Fibroblast of the aortic adventitia (primary cell): ENCODE results near the gene PLEKHH3. TPM values are rescaled to one million over a fixed set of nuclear protein-coding genes. Genes with fewer than 3 reads are reported as not detected.

Experiments used
- DNase-seq: peaks from one replicate; pipeline ENCODE4 v3.0.0-alpha.2; 2010; ENCODE audit warnings: low read depth
- H3K4me3 ChIP-seq: 2 replicates; pipeline ENCODE4 v1.5.1; 2011; ENCODE audit warnings: low read depth, mild to moderate bottlenecking, control low read depth, low read length, moderate library complexity
- CTCF ChIP-seq: IDR thresholded peaks from 2 replicates; pipeline ENCODE4 v1.5.1; 2011; ENCODE audit warnings: mild to moderate bottlenecking, low read length, control low read depth, inconsistent platforms; ENCODE audit not compliant: insufficient read depth
- small RNA-seq: library from RNA; depleted of rRNA; stranded (forward); fragments of <200 nt; gene quantifications from one replicate; pipeline ENCODE3, GENCODE V24; 2012
- total RNA-seq: library from RNA; depleted of rRNA; stranded (reverse); fragments of >200 nt; gene quantifications from 2 replicates; pipeline ENCODE4 v1.2.3, GENCODE V29; 2012; ENCODE audit warnings: low replicate concordance

The PLEKHH3 gene
- total RNA-seq, 1 donor, result 15.6 TPM

- DNase-seq, result no peak
- no peak for TF ChIP-seq CTCF
- H3K4me3 ChIP-seq, result no peak overlapping the region
These were observed 58.8 kb downstream of the PLEKHH3 start for GRCh38 chr17:42617956-42618431.

Small RNAs within 50 kb of the gene (small RNA-seq; reads per million reads assigned to genes)
- not detected for gene MIR6780A

Other genes starting within 250 kb of the PLEKHH3 start
- 40.0 and 60.6 TPM in 2 replicates for gene ATP6V0A1, start 218.1 kb downstream of the PLEKHH3 start, total RNA-seq
- 28.9 and 41.8 TPM in 2 replicates for gene NAGLU, start 140.8 kb downstream of the PLEKHH3 start, total RNA-seq
- 0.99 and 4.7 TPM in 2 replicates for gene HSD17B1, start 124.1 kb downstream of the PLEKHH3 start, total RNA-seq
- gene COASY, start 114.8 kb downstream of the PLEKHH3 start, total RNA-seq, result 11.0 and 19.1 TPM in 2 replicates
- 10.5 and 41.8 TPM in 2 replicates for gene MLX, start 109.9 kb downstream of the PLEKHH3 start, total RNA-seq
- 0.49 and 18.3 TPM in 2 replicates for gene PSMC3IP, start 99.3 kb downstream of the PLEKHH3 start, total RNA-seq
- 41.1 and 52.6 TPM in 2 replicates for gene RETREG3, start 67.6 kb downstream of the PLEKHH3 start, total RNA-seq
- gene TUBG1, start 67.3 kb downstream of the PLEKHH3 start, total RNA-seq, result 15.3 and 50.6 TPM in 2 replicates
- gene TUBG2, start 17.7 kb downstream of the PLEKHH3 start, total RNA-seq, result 4.3 and 12.1 TPM in 2 replicates
- gene CCR10, start 4.8 kb upstream of the PLEKHH3 start, total RNA-seq, result 4.3 and 4.9 TPM in 2 replicates
- gene CNTNAP1, start 5.5 kb upstream of the PLEKHH3 start, total RNA-seq, result 32.0 and 41.5 TPM in 2 replicates
- 26.7 and 31.4 TPM in 2 replicates for gene EZH1, start 68.0 kb upstream of the PLEKHH3 start, total RNA-seq
- gene RAMP2, start 84.2 kb upstream of the PLEKHH3 start, total RNA-seq, result 0.27 and 4.8 TPM in 2 replicates
- 4.2 and 57.2 TPM in 2 replicates for gene VPS25, start 96.5 kb upstream of the PLEKHH3 start, total RNA-seq
- gene WNK4, start 103.6 kb upstream of the PLEKHH3 start, total RNA-seq, result 0.45 and 3.5 TPM in 2 replicates
- 40.8 and 67.5 TPM in 2 replicates for gene COA3, start 121.7 kb upstream of the PLEKHH3 start, total RNA-seq
- 0.54 TPM in 1 of 2 replicates, not detected in the other for gene CNTD1, start 121.9 kb upstream of the PLEKHH3 start, total RNA-seq
- 72.6 and 99.3 TPM in 2 replicates for gene BECN1, start 147.3 kb upstream of the PLEKHH3 start, total RNA-seq
- gene PSME3, start 156.4 kb upstream of the PLEKHH3 start, total RNA-seq, result 86.3 and 101 TPM in 2 replicates
- 0.25 and 0.72 TPM in 2 replicates for gene AOC2, start 167.6 kb upstream of the PLEKHH3 start, total RNA-seq
- under 0.01 and 0.08 TPM in 2 replicates for gene AOC3, start 174.2 kb upstream of the PLEKHH3 start, total RNA-seq
- not detected in 2 replicates for gene G6PC1, start 223.8 kb upstream of the PLEKHH3 start, total RNA-seq